Measurements from ENCODE around the gene PRKCQ. TPM values are rescaled to one million over a fixed set of nuclear protein-coding genes. Genes with fewer than 3 reads are reported as not detected.

PRKCQ gene
- total RNA-seq, 1 donor from 2014 or later: 0.15 TPM

DNA sequence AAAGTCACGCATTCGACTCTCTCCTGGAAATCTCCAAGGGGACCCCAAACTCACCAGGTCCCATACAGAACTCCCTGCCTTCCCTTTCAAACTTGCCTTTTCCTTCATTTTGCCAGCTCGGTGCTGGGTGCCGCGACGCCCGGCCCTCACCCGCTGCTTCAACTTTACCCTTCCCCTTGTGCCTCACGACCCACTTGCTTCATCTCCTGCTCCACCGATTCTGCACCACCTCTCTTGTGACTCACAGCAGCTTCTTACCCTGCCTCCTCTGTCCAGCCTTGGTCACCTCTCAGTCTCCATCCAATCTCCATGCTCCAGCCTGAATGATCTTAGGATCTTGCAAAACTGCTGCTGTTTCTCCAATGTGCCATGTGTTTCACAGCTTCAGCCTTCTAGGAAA, 59.9 kb downstream of the PRKCQ start:
- TF ChIP-seq, protein P1, sequence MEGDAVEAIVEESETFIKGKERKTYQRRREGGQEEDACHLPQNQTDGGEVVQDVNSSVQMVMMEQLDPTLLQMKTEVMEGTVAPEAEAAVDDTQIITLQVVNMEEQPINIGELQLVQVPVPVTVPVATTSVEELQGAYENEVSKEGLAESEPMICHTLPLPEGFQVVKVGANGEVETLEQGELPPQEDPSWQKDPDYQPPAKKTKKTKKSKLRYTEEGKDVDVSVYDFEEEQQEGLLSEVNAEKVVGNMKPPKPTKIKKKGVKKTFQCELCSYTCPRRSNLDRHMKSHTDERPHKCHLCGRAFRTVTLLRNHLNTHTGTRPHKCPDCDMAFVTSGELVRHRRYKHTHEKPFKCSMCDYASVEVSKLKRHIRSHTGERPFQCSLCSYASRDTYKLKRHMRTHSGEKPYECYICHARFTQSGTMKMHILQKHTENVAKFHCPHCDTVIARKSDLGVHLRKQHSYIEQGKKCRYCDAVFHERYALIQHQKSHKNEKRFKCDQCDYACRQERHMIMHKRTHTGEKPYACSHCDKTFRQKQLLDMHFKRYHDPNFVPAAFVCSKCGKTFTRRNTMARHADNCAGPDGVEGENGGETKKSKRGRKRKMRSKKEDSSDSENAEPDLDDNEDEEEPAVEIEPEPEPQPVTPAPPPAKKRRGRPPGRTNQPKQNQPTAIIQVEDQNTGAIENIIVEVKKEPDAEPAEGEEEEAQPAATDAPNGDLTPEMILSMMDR (IDR thresholded peaks at IDR 0.05): no peak
- no peaks in the 10 kb centered on the region for H3K9me3 Mint-ChIP-seq (ENCODE audit: low read depth)
- peaks cover 19% of the 10 kb centered on the region for H3K27me3 Mint-ChIP-seq (ENCODE audit: low read depth)
- no peak overlapping the region for H3K4me3 Mint-ChIP-seq (ENCODE audit: unreplicated experiment)
- no peak overlapping the region for H3K27ac Mint-ChIP-seq (ENCODE audit: unreplicated experiment)
- DNase-seq (ENCODE audit: low spot score): no peak
- no peaks in the 10 kb centered on the region for H3K36me3 Mint-ChIP-seq (ENCODE audit: low read depth)
- H3K4me1 Mint-ChIP-seq (ENCODE audit: low read depth): no peaks in the 10 kb centered on the region

DNA sequence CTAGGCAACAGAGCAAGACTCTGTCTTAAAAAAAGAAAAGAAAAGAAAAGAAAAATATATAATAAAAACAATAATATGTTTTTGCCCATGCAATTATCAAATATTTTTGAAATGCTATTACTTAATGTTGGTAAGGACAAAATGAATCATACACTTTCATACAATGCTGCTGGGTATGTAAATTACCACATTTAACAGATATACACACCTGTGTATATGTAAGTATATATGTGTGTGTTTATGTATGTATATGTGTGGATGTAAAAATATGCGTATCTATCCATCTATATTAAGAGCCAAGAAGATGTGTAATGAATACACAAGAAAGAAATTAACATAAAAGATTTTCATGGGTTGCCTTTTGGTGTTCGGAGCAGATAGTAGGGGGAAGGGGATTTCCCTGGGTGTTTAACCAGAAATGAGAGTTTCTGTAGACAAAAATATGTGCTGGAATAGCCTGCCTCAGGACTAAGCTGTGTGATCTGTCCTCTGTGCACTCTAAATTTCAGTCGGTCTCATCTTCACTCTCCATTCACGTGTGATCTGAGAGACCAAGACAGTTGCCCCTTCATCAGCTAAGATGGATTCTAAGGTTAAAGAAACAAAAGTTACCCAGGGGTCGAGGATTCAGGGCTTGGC, 61.2 kb downstream of the PRKCQ start:
- H3K4me3 Mint-ChIP-seq (ENCODE audit: unreplicated experiment): no peak overlapping the region
- TF ChIP-seq, protein P1 (IDR thresholded peaks at IDR 0.05): no peak
- peaks cover 19% of the 10 kb centered on the region for H3K27me3 Mint-ChIP-seq (ENCODE audit: low read depth)
- DNase-seq (ENCODE audit: low spot score): no peak
- H3K4me1 Mint-ChIP-seq (ENCODE audit: low read depth): no peaks in the 10 kb centered on the region
- H3K9me3 Mint-ChIP-seq (ENCODE audit: low read depth): no peaks in the 10 kb centered on the region
- no peak overlapping the region for H3K27ac Mint-ChIP-seq (ENCODE audit: unreplicated experiment)
- no peaks in the 10 kb centered on the region for H3K36me3 Mint-ChIP-seq (ENCODE audit: low read depth)

GRCh38 chr10:6516929-6517284, 63.2 kb downstream of the PRKCQ start:
- Mint-ChIP-seq H3K27ac (ENCODE audit: unreplicated experiment) (no peak overlapping the region), H3K36me3 (ENCODE audit: low read depth) (no peaks in the 10 kb centered on the region), H3K9me3 (ENCODE audit: low read depth) (no peaks in the 10 kb centered on the region), H3K27me3 (ENCODE audit: low read depth) (peaks cover 19% of the 10 kb centered on the region), H3K4me3 (ENCODE audit: unreplicated experiment) (no peak overlapping the region), H3K4me1 (ENCODE audit: low read depth) (no peaks in the 10 kb centered on the region)
- TF ChIP-seq, protein P1 (IDR thresholded peaks at IDR 0.05): no peak
- DNase-seq (ENCODE audit: low spot score): no peak

DNA sequence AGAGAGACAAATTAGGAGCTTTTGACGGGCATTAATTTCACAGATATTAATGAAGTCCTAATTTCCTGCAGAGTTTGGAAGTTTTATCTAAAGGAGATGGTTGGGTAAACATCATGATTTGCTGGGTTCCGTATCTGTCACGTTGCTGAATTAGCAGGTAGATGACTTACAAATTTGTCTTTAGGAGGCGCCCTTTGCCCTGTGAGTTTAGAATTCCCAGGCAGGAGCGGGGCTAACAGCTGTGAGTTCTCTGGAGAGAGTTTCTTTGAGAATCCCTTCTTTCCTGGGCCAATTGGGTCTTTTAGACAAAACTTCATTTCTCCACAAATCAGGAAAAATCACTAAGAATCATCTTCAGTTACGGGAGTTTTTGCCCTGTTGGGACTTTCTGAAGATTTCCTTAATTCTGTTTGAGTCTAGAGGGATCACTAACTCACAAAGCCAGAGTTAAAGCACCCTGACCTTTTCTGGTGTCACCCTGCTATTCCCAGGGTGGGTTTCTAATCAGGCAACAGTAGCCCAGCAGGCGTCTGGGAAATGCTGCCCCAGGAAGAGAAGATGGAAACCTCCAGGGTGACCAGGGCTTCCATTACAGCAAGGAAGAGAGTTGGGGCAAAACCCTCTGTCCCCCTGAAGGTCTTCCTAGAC, 63.7 kb downstream of the PRKCQ start:
- TF ChIP-seq, protein P1 (IDR thresholded peaks at IDR 0.05): no peak
- H3K4me3 Mint-ChIP-seq (ENCODE audit: unreplicated experiment): no peak overlapping the region
- H3K27me3 Mint-ChIP-seq (ENCODE audit: low read depth): peaks cover 19% of the 10 kb centered on the region
- no peaks in the 10 kb centered on the region for H3K4me1 Mint-ChIP-seq (ENCODE audit: low read depth)
- H3K9me3 Mint-ChIP-seq (ENCODE audit: low read depth): peaks cover under 1% of the 10 kb centered on the region
- no peak overlapping the region for H3K27ac Mint-ChIP-seq (ENCODE audit: unreplicated experiment)
- H3K36me3 Mint-ChIP-seq (ENCODE audit: low read depth): no peaks in the 10 kb centered on the region
- DNase-seq (ENCODE audit: low spot score): no peak

- no peak for DNase-seq (ENCODE audit: low spot score)
- TF ChIP-seq, protein P1 (IDR thresholded peaks at IDR 0.05): no peak
- H3K9me3 Mint-ChIP-seq (ENCODE audit: low read depth): peaks cover 3% of the 10 kb centered on the region
- peaks cover 14% of the 10 kb centered on the region for H3K27me3 Mint-ChIP-seq (ENCODE audit: low read depth)
- H3K4me3 Mint-ChIP-seq (ENCODE audit: unreplicated experiment): no peak overlapping the region
- H3K4me1 Mint-ChIP-seq (ENCODE audit: low read depth): no peaks in the 10 kb centered on the region
- no peaks in the 10 kb centered on the region for H3K36me3 Mint-ChIP-seq (ENCODE audit: low read depth)
- H3K27ac Mint-ChIP-seq (ENCODE audit: unreplicated experiment): no peak overlapping the region
Observed at GRCh38 chr10:6514844-6515780, 65.0 kb downstream of the PRKCQ start.

Data from chondrocyte (in vitro differentiated cells).